HepG2 (cell line): Measurements from ENCODE around the gene FBXO24. TPM values are rescaled to one million over a fixed set of nuclear protein-coding genes. Genes with fewer than 3 reads are reported as not detected.

Experiments
- CBFB ChIP-seq: sonication (generic); formaldehyde crosslinking; IDR thresholded peaks from 2 replicates; pipeline ENCODE4 v1.4.0; 2020; ENCODE audit warnings: missing genetic modification reagents
- KAT8 ChIP-seq: IDR thresholded peaks from 2 replicates; pipeline ENCODE4 v1.6.1; 2016; ENCODE audit warnings: missing genetic modification reagents, missing compliant biosample characterization
- KDM4B ChIP-seq: sonication (generic); formaldehyde crosslinking; IDR thresholded peaks from 2 replicates; pipeline ENCODE4 v1.4.0; 2020; ENCODE audit warnings: missing genetic modification reagents
- MATR3 ChIP-seq: sonication (generic); formaldehyde crosslinking; IDR thresholded peaks from 2 replicates; pipeline ENCODE4 v1.4.0; 2020; ENCODE audit warnings: missing genetic modification reagents
- MYC ChIP-seq: sonication (generic); formaldehyde crosslinking; IDR thresholded peaks from 2 replicates; pipeline ENCODE4 v1.9.0; 2021; ENCODE audit warnings: missing genetic modification reagents, borderline replicate concordance
- SIN3A ChIP-seq: IDR thresholded peaks from 2 replicates; pipeline ENCODE4 v1.6.1; 2011; ENCODE audit warnings: low read depth, mild to moderate bottlenecking, control low read depth, low read length, borderline replicate concordance
- SOX6 ChIP-seq, 2 experiments: fragments of 450-650 bp in 1 of 2; sonication (generic) in 1 of 2; formaldehyde crosslinking in 1 of 2; IDR thresholded peaks; 2 replicates each; pipeline versions ENCODE4 v1.4.0 to v1.6.1; 2017 to 2020; ENCODE audit warnings: antibody characterized with exemption in 1 of 2, mild to moderate bottlenecking in 1 of 2, missing genetic modification reagents in 1 of 2
- STAT5B ChIP-seq: sonication (generic); formaldehyde crosslinking; IDR thresholded peaks from 2 replicates; pipeline ENCODE4 v1.4.0; 2020; ENCODE audit warnings: missing genetic modification reagents
- SUZ12 ChIP-seq: fragments of 150-350 bp; IDR thresholded peaks from 2 replicates; pipeline ENCODE4 v1.6.1; 2014; ENCODE audit warnings: low read depth, low read length
- U2AF2 ChIP-seq: fragments of 200-400 bp; formaldehyde crosslinking; IDR thresholded peaks from 2 replicates; pipeline ENCODE4 v1.6.1; 2017; ENCODE audit warnings: low read depth, mild to moderate bottlenecking, low read length
- ZBTB7B ChIP-seq: sonication (generic); formaldehyde crosslinking; IDR thresholded peaks from 2 replicates; pipeline ENCODE4 v1.4.0; 2020; ENCODE audit warnings: missing genetic modification reagents
- ZNF367 ChIP-seq: sonication (generic); formaldehyde crosslinking; IDR thresholded peaks from 2 replicates; pipeline ENCODE4 v1.4.0; 2020; ENCODE audit warnings: missing genetic modification reagents, borderline replicate concordance
- ZNF616 ChIP-seq: sonication (generic); formaldehyde crosslinking; IDR thresholded peaks from 2 replicates; pipeline ENCODE4 v1.5.0; 2020; ENCODE audit warnings: low read depth, mild to moderate bottlenecking, missing genetic modification reagents
- polyA plus RNA-seq, 8 experiments: library from polyadenylated mRNA; depleted of rRNA in 3 of 8; stranded (reverse) in 7 of 8; unstranded in 1 of 8; fragments of >200 nt; fragmentation: Illumina TruSeq in 4 of 8; extraction: Trizol in 4 of 8; gene quantifications; 2 replicates each; pipeline versions ENCODE4 v1.2.1 to v1.2.3, GENCODE V29; 2011 to 2016; ENCODE audit warnings: low read depth in 4 of 8, missing spikeins in 1 of 8, mixed read lengths in 1 of 8; ENCODE audit not compliant: insufficient read depth in 1 of 8
- total RNA-seq, 5 experiments: library from RNA; depleted of rRNA; stranded (reverse); fragments of >200 nt; fragmentation: Illumina TruSeq; extraction: Trizol; gene quantifications; 2 replicates each; pipeline ENCODE4 v1.2.3, GENCODE V29; 2016; ENCODE audit warnings: low read depth in 1 of 5
- TF ChIP-seq, protein P1 (sequence below): sonication (generic); formaldehyde crosslinking; IDR thresholded peaks from 2 replicates; pipeline ENCODE4 v1.4.0; 2020; ENCODE audit warnings: missing genetic modification reagents, mild to moderate bottlenecking, borderline replicate concordance
- TF ChIP-seq, protein P2 (sequence below): sonication (generic); formaldehyde crosslinking; IDR thresholded peaks from 2 replicates; pipeline ENCODE4 v1.8.1; 2023; ENCODE audit warnings: mild to moderate bottlenecking, moderate library complexity, missing genetic modification reagents
- TF ChIP-seq, protein P3 (sequence below): sonication (generic); formaldehyde crosslinking; IDR thresholded peaks from 2 replicates; pipeline ENCODE4 v1.8.0; 2022; ENCODE audit warnings: mild to moderate bottlenecking, missing genetic modification reagents; ENCODE audit not compliant: insufficient replicate concordance
- TF ChIP-seq, protein P4 (sequence below), 2 experiments: sonication (generic) in 1 of 2; formaldehyde crosslinking in 1 of 2; IDR thresholded peaks; 2 replicates each; pipeline versions ENCODE4 v1.6.1 to v1.9.0; 2014 to 2022; ENCODE audit warnings: antibody characterized with exemption in 1 of 2, borderline replicate concordance in 1 of 2, inconsistent platforms in 1 of 2, low read depth in 1 of 2, missing genetic modification reagents in 1 of 2

Gene FBXO24
- total and polyA plus RNA-seq, 2 of the 13 experiments (the other 11 are each of a cell fraction or from before 2014, with no cell fraction given) = 0.20 to 0.55 TPM

DNA sequence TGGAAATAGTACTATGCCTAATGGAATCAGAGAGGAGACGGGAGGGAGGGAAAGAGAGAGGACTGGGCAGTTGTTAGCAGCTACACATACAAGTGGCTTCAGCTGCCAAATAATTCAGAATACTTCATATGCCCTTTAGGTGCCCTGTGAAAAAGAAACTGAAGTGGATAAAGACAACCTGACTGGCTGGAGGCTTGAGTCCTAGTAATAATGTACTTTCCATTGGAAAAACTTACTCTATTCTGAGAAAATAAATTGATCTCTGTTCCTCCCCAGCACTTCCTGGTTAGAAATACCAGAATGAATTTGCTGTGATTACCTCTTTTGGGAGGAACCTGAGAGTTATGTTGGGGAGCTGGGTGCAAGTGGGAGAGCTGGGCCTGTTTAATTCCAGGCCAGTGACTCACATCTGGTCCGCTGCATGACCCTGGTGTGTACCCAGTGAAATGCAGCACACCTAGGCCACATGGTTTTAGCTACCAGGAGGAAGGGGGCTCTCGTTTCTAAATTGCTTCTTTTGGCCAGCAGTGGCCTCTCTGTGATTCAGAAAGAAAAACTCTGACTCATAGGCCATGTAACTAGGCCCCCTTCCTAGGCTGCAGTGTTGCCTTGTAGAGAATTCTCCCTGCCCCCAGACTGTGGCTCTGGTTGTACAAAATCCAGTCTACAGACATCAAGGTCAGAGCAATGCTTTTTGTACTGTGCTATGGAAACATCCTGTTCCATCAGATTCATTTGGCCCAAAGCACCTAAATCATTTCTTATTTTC, 40.6 kb upstream of the FBXO24 start (continued):
- TF ChIP-seq KDM4B = peak; percentile 43; the same call in 1 of the 2 replicates
- peak; percentile 63; the same call in 1 of the 2 replicates for TF ChIP-seq SIN3A
- no peak for TF ChIP-seq ZNF616 (CRISPR knock-in tag)
- TF ChIP-seq SUZ12 = no peak
- TF ChIP-seq STAT5B = no peak
- no peak for TF ChIP-seq U2AF2
- no peak for TF ChIP-seq SOX6 (IDR thresholded peaks at IDR 0.05)
- TF ChIP-seq SOX6 (CRISPR knock-in tag; IDR thresholded peaks at IDR 0.05) = peak; percentile 52; the same call in 1 of the 2 replicates
- peak; percentile 89 for TF ChIP-seq MYC
- no peak; the same call in 1 of the 2 replicates for TF ChIP-seq ZBTB7B (CRISPR knock-in tag)
- TF ChIP-seq, protein P1, sequence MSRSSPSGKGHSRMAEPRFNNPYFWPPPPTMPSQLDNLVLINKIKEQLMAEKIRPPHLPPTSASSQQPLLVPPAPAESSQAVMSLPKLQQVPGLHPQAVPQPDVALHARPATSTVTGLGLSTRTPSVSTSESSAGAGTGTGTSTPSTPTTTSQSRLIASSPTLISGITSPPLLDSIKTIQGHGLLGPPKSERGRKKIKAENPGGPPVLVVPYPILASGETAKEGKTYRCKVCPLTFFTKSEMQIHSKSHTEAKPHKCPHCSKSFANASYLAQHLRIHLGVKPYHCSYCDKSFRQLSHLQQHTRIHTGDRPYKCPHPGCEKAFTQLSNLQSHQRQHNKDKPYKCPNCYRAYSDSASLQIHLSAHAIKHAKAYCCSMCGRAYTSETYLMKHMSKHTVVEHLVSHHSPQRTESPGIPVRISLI (CRISPR knock-in tag) = no peak; the same call in 1 of the 2 replicates
- TF ChIP-seq KAT8 (CRISPR knock-in tag) = no peak
- TF ChIP-seq ZNF367 (CRISPR knock-in tag) = no peak
- TF ChIP-seq, protein P2, sequence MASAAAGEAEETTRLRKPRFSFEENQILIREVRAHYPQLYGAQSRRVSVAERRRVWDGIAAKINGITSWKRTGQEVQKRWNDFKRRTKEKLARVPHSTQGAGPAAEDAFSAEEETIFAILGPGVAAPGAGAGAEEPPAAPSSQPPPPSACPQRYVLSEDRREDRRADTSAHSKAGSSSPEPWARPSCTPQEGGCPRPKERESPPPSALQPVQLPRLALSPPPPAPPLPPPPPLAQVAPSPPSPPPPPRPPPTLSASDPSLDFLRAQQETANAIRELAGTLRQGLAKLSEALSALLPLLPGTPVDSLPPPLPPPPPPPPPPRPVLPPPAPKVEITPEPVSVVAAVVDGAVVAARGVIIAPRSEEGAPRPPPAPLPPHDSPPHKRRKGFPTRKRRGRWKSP (CRISPR knock-in tag) = 0 out of 2 replicates have a peak, but pooled peaks have one; percentile 67
- TF ChIP-seq, protein P3, sequence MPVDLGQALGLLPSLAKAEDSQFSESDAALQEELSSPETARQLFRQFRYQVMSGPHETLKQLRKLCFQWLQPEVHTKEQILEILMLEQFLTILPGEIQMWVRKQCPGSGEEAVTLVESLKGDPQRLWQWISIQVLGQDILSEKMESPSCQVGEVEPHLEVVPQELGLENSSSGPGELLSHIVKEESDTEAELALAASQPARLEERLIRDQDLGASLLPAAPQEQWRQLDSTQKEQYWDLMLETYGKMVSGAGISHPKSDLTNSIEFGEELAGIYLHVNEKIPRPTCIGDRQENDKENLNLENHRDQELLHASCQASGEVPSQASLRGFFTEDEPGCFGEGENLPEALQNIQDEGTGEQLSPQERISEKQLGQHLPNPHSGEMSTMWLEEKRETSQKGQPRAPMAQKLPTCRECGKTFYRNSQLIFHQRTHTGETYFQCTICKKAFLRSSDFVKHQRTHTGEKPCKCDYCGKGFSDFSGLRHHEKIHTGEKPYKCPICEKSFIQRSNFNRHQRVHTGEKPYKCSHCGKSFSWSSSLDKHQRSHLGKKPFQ (CRISPR knock-in tag) = peak; percentile 33
- no peak for TF ChIP-seq MATR3 (CRISPR knock-in tag)
- TF ChIP-seq, protein P4, sequence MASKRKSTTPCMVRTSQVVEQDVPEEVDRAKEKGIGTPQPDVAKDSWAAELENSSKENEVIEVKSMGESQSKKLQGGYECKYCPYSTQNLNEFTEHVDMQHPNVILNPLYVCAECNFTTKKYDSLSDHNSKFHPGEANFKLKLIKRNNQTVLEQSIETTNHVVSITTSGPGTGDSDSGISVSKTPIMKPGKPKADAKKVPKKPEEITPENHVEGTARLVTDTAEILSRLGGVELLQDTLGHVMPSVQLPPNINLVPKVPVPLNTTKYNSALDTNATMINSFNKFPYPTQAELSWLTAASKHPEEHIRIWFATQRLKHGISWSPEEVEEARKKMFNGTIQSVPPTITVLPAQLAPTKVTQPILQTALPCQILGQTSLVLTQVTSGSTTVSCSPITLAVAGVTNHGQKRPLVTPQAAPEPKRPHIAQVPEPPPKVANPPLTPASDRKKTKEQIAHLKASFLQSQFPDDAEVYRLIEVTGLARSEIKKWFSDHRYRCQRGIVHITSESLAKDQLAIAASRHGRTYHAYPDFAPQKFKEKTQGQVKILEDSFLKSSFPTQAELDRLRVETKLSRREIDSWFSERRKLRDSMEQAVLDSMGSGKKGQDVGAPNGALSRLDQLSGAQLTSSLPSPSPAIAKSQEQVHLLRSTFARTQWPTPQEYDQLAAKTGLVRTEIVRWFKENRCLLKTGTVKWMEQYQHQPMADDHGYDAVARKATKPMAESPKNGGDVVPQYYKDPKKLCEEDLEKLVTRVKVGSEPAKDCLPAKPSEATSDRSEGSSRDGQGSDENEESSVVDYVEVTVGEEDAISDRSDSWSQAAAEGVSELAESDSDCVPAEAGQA (IDR thresholded peaks at IDR 0.05; ENCODE audit: low read depth) = no peak
- TF ChIP-seq, protein P4 (CRISPR knock-in tag; IDR thresholded peaks at IDR 0.05; ENCODE audit: borderline replicate concordance) = no peak
- TF ChIP-seq CBFB = no peak
